Stimulated activated CD4-positive, alpha-beta T cell treated with anti-CD3 and anti-CD28 coated beads, Interleukin-4, amount 100 ng/mL, for 1 hour (primary cell): ENCODE data around the gene TBC1D22A.

Experiments
- DNase-seq: peaks from one replicate; pipeline ENCODE4 v3.0.0-alpha.2; 2020

Gene TBC1D22A

GRCh38 chr22:47067911-47068625 lies 305.6 kb downstream of the TBC1D22A start:
- DNase-seq, result no peak

GRCh38 chr22:47068626-47068996 lies 306.2 kb downstream of the TBC1D22A start:
- DNase-seq, result no peak

- no peak for DNase-seq
Measured at GRCh38 chr22:47069270-47069669, 306.8 kb downstream of the TBC1D22A start.

GRCh38 chr22:47071078-47071806 lies 308.8 kb downstream of the TBC1D22A start:
- DNase-seq, result no peak

- no peak for DNase-seq
Measured at GRCh38 chr22:47071807-47072641, 309.6 kb downstream of the TBC1D22A start.

- no peak for DNase-seq
Measured at GRCh38 chr22:47072642-47072967, 310.2 kb downstream of the TBC1D22A start.

GRCh38 chr22:47073075-47073474 lies 310.6 kb downstream of the TBC1D22A start:
- no peak for DNase-seq

GRCh38 chr22:47074105-47074504 lies 311.7 kb downstream of the TBC1D22A start:
- no peak for DNase-seq

- DNase-seq, result no peak
Measured at GRCh38 chr22:47075568-47075967, 313.1 kb downstream of the TBC1D22A start.

GRCh38 chr22:47076758-47077157 lies 314.3 kb downstream of the TBC1D22A start:
- no peak for DNase-seq

- DNase-seq, result no peak
Measured at GRCh38 chr22:47080100-47080499, 317.6 kb downstream of the TBC1D22A start.

GRCh38 chr22:47082505-47082904 lies 320.1 kb downstream of the TBC1D22A start:
- no peak for DNase-seq

GRCh38 chr22:47083379-47083986 lies 321.0 kb downstream of the TBC1D22A start:
- no peak for DNase-seq

- DNase-seq, result no peak
Measured at GRCh38 chr22:47084226-47084625, 321.8 kb downstream of the TBC1D22A start.

GRCh38 chr22:47086596-47087248 lies 324.3 kb downstream of the TBC1D22A start:
- no peak for DNase-seq

- DNase-seq, result no peak
Measured at GRCh38 chr22:47088480-47089158, 326.2 kb downstream of the TBC1D22A start.

- no peak for DNase-seq
Measured at GRCh38 chr22:47089374-47089773, 326.9 kb downstream of the TBC1D22A start.

GRCh38 chr22:47089796-47090460 lies 327.5 kb downstream of the TBC1D22A start:
- DNase-seq, result no peak

- DNase-seq, result peak; percentile 18
Measured at GRCh38 chr22:47090591-47091245, 328.3 kb downstream of the TBC1D22A start.

GRCh38 chr22:47091246-47091651 lies 328.8 kb downstream of the TBC1D22A start:
- no peak for DNase-seq
